ENCODE data around the gene SPHKAP.
"Not testable (repeated sequence)": the region's sequence is repeated elsewhere in the genome, so short reads cannot be mapped to it uniquely, and the experiment has no call there.

SPHKAP gene

DNA sequence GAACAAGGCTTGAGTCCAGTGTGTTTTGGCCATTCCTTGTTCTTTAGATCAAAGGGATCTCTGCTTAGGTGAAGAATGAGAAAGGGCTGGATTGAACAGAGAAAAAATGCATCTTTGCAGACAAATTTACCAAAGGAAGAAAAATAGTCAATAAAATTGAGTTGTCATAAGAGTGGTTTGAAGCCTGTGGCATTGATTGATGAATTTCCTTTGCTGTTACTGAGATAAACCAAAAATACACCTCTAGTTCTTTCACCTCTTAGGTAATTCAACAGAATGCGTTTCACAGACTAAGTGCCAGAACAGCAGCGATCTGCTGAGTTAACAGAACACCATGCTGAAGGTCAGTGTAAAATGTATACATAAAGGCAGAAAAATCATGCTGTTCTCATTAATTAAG lies 96.8 kb downstream of the SPHKAP start:
- no peaks in the 10 kb centered on the region for H3K4me1 ChIP-seq
- H3K36me3 ChIP-seq, result no peaks in the 10 kb centered on the region
- H3K27me3 ChIP-seq, result no peaks in the 10 kb centered on the region
- no peak overlapping the region for H3K4me3 ChIP-seq (ENCODE audit: low read depth, low read length)
- TF ChIP-seq CTCF (IDR thresholded peaks at IDR 0.05; ENCODE audit: low read depth, low read length), result no peak
- no peaks in the 10 kb centered on the region; the same call in 1 of the 2 replicates for H3K9me3 ChIP-seq
- DNase-seq, result no peak

- no peaks in the 10 kb centered on the region for H3K36me3 ChIP-seq
- no peak for TF ChIP-seq CTCF (IDR thresholded peaks at IDR 0.05; ENCODE audit: low read depth, low read length)
These were observed 98.4 kb downstream of the SPHKAP start for GRCh38 chr2:228083131-228083530.

DNA sequence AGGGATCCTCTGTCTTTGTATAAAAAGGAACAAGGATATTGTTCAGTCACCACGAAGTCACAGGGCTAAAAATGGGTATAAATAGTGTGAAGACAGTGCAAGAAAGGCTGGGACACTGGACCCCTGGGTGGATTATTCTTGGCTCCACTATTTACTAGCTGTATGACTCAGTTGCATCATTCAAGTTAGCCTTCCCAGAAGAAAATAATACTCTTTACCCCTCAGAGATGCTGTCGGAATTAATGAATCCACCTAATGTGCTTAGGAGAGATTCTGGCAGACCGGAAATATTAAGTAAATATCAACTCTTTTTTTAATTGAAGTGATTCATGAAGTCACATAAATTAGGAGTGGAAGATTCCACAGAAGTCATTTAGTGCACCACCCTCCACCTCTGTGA lies 98.9 kb downstream of the SPHKAP start:
- Histone ChIP-seq H3K4me3 (ENCODE audit: low read depth, low read length) (no peak overlapping the region), H3K9me3 (no peaks in the 10 kb centered on the region; the same call in 1 of the 2 replicates), H3K27me3 (no peaks in the 10 kb centered on the region), H3K36me3 (no peaks in the 10 kb centered on the region), H3K4me1 (no peaks in the 10 kb centered on the region)
- TF ChIP-seq CTCF (IDR thresholded peaks at IDR 0.05; ENCODE audit: low read depth, low read length), result no peak
- no peak for DNase-seq

More at GRCh38 chr2:228083131-228083530, 98.4 kb downstream of the SPHKAP start:
- no peak for DNase-seq
- Histone ChIP-seq H3K4me3 (ENCODE audit: low read depth, low read length) (no peak overlapping the region), H3K4me1 (no peaks in the 10 kb centered on the region), H3K9me3 (no peaks in the 10 kb centered on the region; the same call in 1 of the 2 replicates), H3K27me3 (no peaks in the 10 kb centered on the region)

DNA sequence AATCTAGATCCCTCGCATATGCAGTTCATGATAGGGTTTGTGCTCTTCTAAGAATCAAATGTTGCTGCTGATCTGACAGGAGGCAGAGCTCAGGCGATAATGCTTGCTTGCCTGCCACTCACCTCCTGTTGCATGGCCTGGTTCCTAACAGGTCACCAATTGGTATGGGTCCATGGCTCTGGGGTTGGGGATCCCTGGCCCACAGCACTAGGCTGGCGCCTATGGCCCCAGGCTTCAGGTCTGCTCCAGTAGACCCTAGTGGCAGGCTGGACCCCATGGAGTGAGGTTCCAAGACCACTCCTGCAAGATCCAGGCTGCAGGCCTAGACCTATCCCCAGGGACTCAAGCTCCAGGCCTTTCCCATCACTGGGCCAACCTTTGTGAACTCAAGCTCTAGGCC lies 102.3 kb downstream of the SPHKAP start:
- H3K36me3 ChIP-seq, result no peaks in the 10 kb centered on the region
- H3K4me3 ChIP-seq (ENCODE audit: low read depth, low read length), result no peak overlapping the region
- no peak for DNase-seq
- H3K27me3 ChIP-seq, result no peaks in the 10 kb centered on the region
- no peak for TF ChIP-seq CTCF (IDR thresholded peaks at IDR 0.05; ENCODE audit: low read depth, low read length)
- 0 out of 2 replicates have a peak, but pooled peaks cover 3% of the 10 kb centered on the region for H3K9me3 ChIP-seq
- no peaks in the 10 kb centered on the region for H3K4me1 ChIP-seq

DNA sequence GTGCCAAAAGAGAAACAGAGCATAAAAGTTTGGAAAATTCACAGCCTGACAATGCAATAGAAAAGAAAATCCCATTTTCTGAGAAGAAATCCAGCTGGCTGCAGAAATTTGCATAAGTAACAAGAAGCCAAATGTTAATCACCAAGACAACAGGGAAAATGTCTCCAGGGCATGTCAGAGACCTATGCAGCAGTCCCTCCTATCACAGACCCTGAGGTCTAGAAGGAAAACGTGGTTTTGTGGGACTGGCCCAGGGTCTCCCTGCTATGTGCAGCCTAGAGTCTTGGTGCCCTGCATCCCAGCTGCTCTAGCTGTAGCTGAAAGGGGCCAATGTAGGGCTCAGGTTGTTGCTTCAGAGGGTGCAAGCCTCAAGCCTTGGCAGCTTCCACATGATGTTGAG lies 104.8 kb downstream of the SPHKAP start:
- DNase-seq; H3K27me3 ChIP-seq; H3K9me3 ChIP-seq; H3K4me3 ChIP-seq (ENCODE audit: low read depth, low read length); H3K4me1 ChIP-seq; H3K36me3 ChIP-seq: not testable (repeated sequence)

DNA sequence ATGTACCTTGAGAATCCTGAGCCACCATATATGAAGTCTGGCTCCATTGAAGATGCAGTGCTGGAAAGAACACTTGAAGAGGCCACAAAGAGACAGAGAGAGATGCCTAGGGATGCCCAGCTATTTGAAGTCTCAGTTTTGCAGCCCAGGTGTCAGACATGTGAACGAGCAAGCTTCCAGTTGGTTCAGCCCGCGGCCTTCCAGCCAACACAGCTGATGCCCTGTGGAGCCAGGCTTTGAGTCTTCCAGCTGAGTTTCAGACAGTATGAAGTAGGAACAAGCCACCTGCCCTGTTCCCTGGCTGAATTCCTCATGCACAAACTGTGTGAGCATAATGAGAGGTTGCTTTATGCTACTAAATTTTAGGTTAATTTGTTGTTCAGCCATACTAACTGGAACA lies 108.8 kb downstream of the SPHKAP start:
- H3K36me3 ChIP-seq, result no peaks in the 10 kb centered on the region
- DNase-seq, result no peak
- no peaks in the 10 kb centered on the region for H3K4me1 ChIP-seq
- no peaks in the 10 kb centered on the region for H3K27me3 ChIP-seq
- H3K9me3 ChIP-seq, result 0 out of 2 replicates have a peak, but pooled peaks cover 3% of the 10 kb centered on the region
- no peak for TF ChIP-seq CTCF (IDR thresholded peaks at IDR 0.05; ENCODE audit: low read depth, low read length)
- H3K4me3 ChIP-seq (ENCODE audit: low read depth, low read length), result no peak overlapping the region

- no peak for TF ChIP-seq CTCF (IDR thresholded peaks at IDR 0.05; ENCODE audit: low read depth, low read length)
- DNase-seq, result no peak
- no peaks in the 10 kb centered on the region for H3K9me3 ChIP-seq
- no peaks in the 10 kb centered on the region for H3K27me3 ChIP-seq
- no peaks in the 10 kb centered on the region for H3K4me1 ChIP-seq
- no peak overlapping the region for H3K4me3 ChIP-seq (ENCODE audit: low read depth, low read length)
- no peaks in the 10 kb centered on the region for H3K36me3 ChIP-seq
These were observed 114.2 kb downstream of the SPHKAP start for GRCh38 chr2:228067309-228067708.

Measured in BE2C (cell line).